HG03103 (cell line): ENCODE measurements around the gene CCL1.

Experiments
- ATAC-seq: cut with Tn5 transposase; IDR thresholded peaks from one replicate; pipeline ENCODE4 v1.9.1; 2021; ENCODE audit warnings: low read depth; ENCODE audit not compliant: unreplicated experiment

The CCL1 gene, protein sequence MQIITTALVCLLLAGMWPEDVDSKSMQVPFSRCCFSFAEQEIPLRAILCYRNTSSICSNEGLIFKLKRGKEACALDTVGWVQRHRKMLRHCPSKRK

DNA sequence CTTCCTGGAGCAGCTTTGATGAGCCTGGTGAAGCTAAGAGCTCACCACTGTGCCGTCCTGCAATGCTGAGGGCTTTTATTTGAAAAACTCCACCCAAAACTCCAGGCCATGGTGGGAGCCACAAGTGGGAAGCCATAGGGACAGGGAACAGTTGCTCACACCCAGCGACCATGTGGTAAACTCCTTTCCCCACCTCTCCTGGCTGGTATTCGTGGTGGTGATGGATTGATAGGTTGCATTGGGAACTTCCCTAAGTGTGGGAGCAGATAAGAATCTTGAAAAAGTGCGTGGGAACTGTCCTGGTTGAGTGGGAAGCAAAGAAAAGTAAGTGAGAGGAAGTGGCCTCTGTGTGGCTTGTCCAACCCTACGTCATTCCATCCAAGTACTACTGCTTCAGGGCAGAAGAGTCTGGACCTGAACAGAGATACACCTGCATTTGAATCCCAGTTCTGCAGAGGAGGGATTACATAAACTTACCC, at the start of gene CCL1:
CCL1 (minus strand) TSS at position 51 of the 479 bp plus-strand sequence. CDS start 72 bp downstream, outside the sequence.
- ATAC-seq, result no peak

GRCh38 chr17:34412534-34412933, 49.5 kb upstream of the CCL1 start:
- ATAC-seq, result no peak

DNA sequence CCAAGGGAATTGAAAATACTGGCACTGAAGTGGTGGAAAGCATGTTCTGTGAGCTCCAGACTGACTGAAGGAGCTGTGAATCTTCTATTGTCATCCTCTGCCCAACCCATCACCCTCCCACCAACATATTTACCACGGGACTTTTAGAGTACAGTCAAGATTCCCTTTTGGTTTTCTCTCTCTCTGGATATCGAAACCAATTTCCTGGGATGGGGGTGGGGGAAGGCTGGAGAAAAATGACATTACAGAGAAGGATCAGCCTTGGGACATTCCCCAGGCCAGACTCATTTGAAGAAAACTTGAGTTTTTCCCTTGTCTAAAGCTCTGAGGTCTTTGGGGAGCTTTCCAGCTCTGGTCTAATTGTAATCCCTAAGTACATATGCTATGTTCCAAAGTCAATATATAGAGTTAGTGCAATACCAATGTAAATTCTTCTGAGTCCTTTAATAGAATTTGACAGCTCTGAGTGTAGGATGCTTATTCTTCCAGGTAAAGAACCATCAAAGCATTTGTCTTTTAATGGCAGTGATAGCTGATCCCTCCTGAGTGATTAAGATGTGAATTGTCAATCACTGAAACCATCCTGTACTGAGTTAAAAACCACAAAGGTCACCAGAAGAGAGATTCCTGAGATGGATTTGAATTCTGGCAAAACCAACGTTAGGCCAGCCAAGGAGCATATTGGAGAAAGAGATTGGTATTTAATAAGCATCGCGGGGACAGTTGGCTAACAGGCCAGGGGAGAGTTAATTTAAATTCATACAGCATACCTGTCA, 48.8 kb upstream of the CCL1 start:
- ATAC-seq, result no peak

GRCh38 chr17:34409352-34409751, 46.3 kb upstream of the CCL1 start:
- no peak for ATAC-seq

- ATAC-seq, result no peak
Observed at GRCh38 chr17:34408439-34408838, 45.4 kb upstream of the CCL1 start.

- no peak for ATAC-seq
Observed at GRCh38 chr17:34406226-34406625, 43.2 kb upstream of the CCL1 start.

GRCh38 chr17:34403006-34403405, 40.0 kb upstream of the CCL1 start:
- no peak for ATAC-seq

DNA sequence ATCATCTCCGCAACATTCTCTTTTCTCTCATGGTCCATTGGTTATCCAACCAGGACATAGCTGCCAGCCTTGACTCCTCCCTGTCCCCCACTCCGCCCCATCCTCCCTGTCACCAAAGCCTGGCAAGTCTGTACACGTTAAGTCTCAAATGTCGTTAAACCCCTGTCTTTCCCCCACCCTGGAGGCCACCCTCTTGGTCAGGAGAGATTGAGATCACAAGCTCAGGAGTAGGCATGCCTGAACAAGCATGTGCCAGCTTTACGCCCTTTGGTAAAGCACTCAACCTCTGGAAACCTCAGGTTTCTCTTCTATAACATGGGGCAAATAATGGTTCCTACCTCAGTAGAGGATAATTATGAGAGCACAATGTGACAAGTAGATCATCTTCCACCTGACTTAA, 38.1 kb upstream of the CCL1 start:
- no peak for ATAC-seq

DNA sequence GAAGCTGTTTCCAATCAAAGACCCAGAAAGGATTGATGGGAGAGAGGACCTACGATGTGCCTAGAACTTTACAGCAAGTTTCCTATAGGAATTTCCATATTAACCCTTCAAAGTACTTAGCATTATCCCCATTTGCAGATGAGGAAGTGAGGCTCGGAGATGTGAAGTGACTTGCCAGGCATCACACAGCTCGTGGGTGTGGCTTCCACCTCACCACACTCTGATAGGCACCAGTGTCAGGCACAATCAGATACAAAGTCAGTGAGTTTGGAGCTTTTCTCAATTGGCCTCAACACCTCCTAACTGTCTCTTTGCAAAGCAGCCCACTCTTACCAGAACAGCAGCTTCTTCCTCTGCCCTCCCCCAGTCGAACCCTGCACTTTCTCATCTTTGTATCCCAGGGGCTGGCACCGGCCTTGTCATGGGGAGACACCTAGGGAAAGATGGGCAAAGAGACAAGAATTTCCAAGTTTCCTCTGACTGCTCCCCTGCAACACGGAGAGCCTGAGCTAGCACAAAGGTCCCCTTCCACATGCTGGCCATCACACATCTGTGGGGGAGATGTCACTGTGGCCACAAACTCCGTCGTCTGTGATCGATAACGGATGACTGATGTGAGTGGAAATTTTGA, 37.4 kb upstream of the CCL1 start:
- no peak for ATAC-seq

DNA sequence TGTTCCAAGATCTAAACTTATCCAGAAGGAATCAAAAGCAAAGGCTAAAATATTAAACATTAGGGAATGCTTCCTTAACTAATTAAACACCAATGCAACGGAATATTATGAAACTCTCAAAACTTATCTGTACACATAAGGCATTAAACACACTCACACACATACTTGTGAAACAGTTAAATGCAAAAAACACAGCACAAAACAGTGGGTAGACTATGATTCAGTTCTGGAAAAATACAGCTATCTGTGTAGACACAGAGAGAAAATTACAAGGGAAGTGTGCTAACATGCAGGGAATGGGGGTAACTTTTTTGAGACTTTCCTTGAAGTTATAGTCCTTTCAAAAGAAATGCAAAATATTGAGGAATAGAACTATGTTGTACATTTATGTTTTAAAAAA, 36.7 kb upstream of the CCL1 start:
- ATAC-seq, result no peak

DNA sequence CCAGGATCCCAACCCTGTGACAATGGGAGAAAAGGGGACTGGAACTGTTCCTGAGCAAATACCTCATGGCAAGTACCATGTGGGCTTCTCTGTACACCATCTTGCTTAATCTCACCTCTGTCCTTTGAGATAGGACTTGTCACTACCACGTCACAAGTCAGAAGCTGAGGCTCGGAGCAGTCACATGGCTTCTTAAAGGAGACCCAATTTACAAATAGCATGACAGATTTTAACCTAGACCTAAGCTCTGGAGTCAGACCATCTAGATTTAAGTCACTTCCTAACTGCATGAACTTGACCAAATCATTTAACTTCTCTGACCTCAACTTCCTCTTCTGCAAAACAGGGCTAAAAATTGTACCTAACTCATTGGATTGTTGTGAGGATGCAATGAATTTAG, 36.0 kb upstream of the CCL1 start:
- ATAC-seq, result no peak

DNA sequence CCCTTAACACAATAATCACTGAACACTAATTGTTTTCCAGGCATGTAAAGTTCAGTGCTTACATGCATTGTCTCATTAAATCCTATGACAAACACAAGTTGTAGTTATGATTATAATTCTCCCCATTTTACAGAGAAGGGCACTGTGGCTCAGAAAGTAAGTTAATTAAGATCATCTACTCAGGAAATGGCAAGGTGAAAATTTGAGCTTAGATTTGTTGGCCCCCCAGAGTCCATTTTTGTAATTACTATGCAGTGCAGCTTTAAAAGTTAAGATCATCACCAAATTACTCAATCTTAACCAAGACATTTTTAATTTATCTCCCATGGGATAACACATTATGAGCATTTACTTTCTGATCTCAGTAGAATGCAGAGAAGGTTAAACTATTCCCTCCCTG, 34.2 kb upstream of the CCL1 start:
- ATAC-seq, result no peak

DNA sequence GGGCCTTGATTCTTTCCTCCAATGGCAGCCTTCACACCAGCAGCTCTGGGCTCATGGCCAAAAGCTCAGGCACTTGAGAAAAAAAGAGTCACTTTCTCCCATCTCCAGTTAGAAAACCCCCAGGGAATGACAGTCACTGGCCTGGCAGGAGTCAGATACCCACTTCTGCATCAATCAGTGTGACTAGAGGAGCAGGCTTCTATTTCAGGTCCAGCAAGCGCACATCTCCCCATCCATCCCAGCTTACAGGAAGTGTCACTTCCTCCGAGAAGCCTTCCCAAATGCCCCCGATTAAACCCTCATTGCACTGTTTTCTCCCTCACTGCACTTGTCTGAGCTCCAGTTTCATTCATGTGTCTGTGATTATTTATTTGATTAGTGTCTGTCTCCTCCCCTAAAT, 30.4 kb upstream of the CCL1 start:
- no peak for ATAC-seq

DNA sequence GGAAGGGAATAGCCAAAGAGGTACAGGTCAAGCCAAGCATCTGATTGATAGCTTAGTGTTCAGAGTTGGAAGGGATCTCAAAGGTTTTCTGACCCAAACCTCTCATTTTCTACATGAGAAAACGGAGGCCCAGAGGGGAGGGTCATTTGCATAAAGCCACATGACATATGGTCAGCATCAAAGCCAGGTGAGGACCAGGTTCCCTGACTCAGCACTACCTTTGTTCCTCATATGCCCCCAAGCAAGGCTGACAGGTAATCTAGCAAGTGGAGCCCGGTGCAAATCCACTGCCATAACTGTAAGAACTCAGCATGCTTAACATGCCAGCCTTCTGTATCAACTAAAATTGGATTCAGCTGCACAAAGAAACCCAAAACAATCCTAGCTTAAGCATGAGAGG, 28.2 kb upstream of the CCL1 start:
- ATAC-seq, result no peak

- ATAC-seq, result no peak
Observed at GRCh38 chr17:34390649-34391048, 27.6 kb upstream of the CCL1 start.

DNA sequence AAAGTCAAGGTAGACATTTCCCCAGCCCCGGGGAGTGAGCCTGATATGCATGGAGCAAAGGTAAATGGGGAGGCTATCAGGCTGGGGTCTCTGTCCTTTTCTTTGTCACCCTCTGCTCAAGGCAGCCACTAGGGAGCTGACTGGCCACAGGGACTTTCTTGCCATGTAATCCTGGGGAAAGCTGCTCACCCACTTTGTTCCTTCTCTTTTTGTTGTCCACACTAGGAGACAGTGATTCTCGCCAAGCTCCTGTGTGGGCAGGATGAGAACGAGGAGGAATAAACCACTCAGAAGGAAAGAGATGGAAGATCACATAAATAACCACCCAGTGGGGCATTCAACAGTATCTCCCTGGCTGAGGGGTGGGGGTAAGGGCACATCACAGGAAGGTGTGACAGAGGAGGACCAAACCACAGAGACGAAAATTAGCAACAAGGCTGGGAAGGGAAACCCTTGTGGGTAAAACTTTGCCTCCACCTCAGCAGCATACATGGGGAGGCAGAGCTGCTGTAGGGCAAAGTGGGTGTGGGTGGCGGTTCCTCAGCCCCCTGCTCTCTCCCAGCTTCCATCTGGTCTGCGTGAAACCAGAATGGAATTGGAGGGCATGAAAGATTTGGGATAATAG, 26.2 kb upstream of the CCL1 start:
- no peak for ATAC-seq

DNA sequence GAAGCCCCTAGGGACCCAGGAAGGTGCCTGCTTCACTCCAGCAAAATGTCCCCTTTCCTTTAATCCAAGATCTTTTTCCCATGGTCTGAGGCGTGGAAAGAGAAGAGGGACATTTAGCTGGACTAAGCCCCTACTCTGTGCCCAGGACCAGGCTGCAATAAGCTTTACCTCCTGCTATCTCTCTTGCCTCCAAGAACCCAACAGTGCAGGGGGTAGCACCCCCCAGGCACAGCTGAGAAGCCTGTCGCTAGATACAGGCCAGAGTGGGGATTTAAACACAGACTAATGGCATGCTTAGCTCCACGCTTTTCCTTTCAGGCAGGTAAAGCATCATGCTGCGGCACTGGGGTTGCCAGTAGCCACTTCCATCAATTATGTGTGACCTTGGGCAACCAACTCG, 24.5 kb upstream of the CCL1 start:
- ATAC-seq, result no peak

GRCh38 chr17:34386697-34387550, 23.9 kb upstream of the CCL1 start:
- no peak for ATAC-seq

DNA sequence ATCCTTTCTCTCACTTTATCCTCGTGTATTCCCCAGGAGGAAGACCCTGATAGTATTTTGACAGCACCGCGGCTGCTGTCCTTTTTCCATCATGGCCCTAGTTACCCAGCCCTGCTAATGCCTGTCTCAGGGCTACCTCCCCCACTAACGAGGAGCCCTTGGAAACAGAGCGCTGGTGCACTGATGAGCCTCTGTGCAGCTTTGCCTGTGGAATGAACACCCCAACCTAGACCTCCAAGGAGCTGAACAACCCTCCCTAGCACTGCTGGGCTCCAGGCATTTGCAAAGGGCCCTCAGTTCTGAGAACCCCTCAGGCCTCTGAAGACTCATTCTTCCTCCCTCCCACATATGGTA, 23.3 kb upstream of the CCL1 start:
- no peak for ATAC-seq

DNA sequence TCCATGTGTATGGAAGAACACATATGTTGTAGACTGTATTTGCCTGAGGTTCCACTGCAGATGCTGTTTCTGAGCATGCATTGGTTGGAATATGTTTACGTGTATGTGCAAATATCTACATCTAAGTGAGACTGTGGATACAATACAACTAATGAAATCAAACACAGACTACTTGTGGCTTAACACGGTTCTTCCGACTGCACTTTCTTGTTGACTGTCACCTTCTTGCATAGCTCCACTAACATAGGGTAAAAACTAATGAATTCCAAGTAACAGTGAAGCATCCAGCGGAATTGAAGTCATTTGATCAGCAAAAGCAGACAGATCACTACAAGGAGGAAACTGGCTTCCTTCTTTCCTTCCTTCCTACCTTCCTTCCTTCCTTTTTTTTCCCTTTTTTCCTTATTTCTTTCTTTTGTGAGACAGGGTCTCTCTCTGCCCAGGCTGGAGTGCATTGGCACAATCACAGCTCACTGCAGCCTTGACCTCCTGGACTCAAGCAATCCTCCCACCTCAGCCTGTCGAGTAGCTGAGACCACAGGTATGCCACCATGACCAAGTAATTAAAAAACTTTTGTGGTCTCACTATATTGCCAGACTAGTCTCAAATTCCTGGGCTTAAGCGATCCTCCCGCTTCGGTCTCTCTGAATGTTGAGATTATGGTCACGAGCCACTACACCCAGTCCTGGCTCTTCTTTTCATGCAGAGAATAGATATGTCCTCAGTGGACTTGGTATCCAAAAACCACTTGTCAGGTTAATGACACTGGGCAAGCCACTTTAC, 22.0 kb upstream of the CCL1 start:
- no peak for ATAC-seq
